ENCODE measurements around the gene CD82.

Gene CD82

GRCh38 chr11:44595006-44595405 is 29.5 kb downstream of the CD82 start:
- no peak overlapping the region for H3K4me3 ChIP-seq (ENCODE audit: low read depth, low read length)
- no peak for DNase-seq (ENCODE audit: low read depth)
- no peak for TF ChIP-seq CTCF (IDR thresholded peaks at IDR 0.05; ENCODE audit: insufficient read depth, low read depth, low read length, missing control alignments)

DNA sequence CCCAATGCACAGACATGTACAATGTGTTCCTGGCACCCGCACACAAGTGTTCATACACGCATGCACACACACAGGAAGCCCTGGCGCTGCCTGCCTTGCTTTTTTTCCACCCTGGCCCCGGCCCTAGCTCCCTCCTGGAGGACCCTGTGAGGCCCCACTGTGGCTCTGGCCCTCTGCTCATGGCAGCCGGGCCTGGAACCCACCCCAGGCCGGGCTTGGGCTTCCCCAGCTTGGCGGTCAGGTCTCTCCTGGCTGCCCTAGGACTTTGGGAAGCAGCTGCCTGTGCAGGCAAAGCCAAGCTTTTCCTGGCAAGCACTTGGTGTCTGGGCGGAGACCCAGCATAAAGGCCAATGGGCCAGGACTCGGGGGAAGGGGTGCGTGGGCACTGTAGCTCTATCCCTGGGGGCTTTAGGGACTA is 30.5 kb downstream of the CD82 start:
- TF ChIP-seq CTCF (IDR thresholded peaks at IDR 0.05; ENCODE audit: insufficient read depth, low read depth, low read length, missing control alignments) = no peak
- DNase-seq (ENCODE audit: low read depth) = no peak
- H3K4me3 ChIP-seq (ENCODE audit: low read depth, low read length) = no peak overlapping the region

DNA sequence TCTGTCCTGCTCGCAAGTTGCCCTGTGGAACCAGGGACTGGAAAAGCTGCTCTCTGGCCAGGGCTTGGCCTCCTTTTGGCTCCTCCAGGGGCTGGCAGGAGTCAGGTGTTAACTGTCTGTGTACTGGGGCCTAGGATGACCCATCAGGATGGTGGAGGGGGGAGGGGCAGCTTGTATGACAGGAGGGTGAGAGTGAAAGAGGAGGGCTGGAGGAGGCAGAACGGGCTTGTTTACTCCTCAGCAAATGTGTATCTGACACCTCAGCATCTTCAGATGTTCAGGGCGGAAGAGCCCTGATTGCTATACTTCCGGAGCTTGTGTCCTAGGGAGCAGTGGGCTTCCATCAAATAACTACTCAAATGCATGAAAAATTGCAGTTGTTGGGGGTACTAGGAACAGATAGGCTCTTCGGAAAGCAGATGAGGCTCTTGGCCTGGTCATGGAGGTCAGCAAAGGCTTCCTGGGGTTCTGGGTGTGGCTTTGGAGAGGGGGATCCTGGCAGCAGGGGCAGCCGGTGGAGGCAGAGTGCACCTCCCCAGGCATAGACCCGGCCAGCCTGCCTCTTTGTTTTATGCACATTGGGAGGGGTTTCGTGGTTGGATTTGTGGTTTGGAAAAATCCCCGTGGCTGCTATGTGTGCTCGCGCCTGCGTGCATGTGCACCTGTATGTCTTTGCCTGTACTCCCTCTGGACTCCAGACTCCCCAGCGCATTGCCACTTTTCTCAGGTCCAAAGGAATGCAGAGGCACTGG is 31.2 kb downstream of the CD82 start:
- peak; percentile 81 for DNase-seq (ENCODE audit: low read depth)
- H3K4me3 ChIP-seq (ENCODE audit: low read depth, low read length) = no peak overlapping the region; the same call in 1 of the 2 replicates

DNA sequence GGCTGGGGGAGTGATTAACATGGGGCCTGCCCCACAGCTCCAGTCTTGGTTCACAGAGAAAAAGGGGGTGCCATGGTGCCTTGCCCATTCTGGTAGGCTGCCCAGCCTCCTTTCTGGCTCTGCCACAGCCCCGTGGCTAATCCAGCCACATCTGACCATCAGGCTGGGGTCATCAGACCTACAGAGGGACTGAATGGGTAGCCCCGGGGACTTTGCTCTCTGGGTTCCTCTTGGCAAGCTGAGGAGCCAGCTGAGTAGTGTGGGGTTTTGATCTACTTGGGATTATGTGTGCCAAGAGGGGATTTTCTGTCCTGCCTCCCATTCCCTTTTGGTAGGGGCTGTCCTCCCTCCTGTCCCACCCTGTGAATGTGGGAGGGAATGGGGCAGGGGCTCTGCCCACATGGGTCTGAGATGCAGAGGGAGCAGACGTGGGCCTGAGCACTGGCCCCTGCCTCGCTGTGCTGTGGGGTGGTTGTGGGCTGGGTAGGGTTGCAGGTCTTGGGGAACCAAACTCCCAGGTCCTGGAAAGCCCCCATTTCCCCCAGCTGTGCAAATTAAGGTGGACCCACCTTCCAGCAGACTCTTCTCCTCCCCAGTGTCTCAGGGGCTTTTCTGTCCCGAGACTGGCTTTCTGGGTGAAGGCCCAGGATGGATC is 32.0 kb downstream of the CD82 start:
- TF ChIP-seq CTCF (IDR thresholded peaks at IDR 0.05; ENCODE audit: insufficient read depth, low read depth, low read length, missing control alignments) = no peak
- H3K4me3 ChIP-seq (ENCODE audit: low read depth, low read length) = no peak overlapping the region; the same call in 1 of the 2 replicates
- DNase-seq (ENCODE audit: low read depth) = no peak

More for the DNA sequence above, 31.2 kb downstream of the CD82 start:
- TF ChIP-seq CTCF (IDR thresholded peaks at IDR 0.05; ENCODE audit: insufficient read depth, low read depth, low read length, missing control alignments) = no peak

GRCh38 chr11:44598831-44599230 is 33.4 kb downstream of the CD82 start:
- DNase-seq (ENCODE audit: low read depth) = no peak
- TF ChIP-seq CTCF (IDR thresholded peaks at IDR 0.05; ENCODE audit: insufficient read depth, low read depth, low read length, missing control alignments) = no peak
- no peak overlapping the region for H3K4me3 ChIP-seq (ENCODE audit: low read depth, low read length)

DNA sequence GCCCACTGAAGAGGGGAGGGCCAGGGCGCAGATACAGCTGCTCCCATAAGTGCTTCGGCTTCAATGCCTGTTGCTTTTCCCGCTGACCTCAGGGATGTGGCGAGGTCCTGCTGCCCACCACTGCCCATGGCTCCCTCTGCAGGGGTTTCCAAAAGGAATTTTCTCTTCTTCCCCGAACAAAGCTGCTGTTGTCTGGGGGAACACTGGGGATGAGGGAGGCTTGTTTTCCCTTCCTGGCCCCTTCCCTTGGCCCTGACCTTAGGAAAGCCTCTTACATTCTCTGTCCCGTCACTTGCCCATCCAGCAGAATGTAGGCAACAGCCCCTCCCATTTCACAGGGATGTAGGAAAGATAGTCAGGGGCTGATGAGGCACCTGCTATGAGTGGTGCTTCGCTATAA is 34.8 kb downstream of the CD82 start:
- no peak for TF ChIP-seq CTCF (IDR thresholded peaks at IDR 0.05; ENCODE audit: insufficient read depth, low read depth, low read length, missing control alignments)
- H3K4me3 ChIP-seq (ENCODE audit: low read depth, low read length) = no peak overlapping the region
- no peak for DNase-seq (ENCODE audit: low read depth)

All from GM12865 (cell line).